ENCODE data around the gene RBFOX2. TPM values are rescaled to one million over a fixed set of nuclear protein-coding genes. Genes with fewer than 3 reads are reported as not detected.

The RBFOX2 gene
- total and polyA plus RNA-seq, 2 experiments from 2014 or later = 299 to 339 TPM

DNA sequence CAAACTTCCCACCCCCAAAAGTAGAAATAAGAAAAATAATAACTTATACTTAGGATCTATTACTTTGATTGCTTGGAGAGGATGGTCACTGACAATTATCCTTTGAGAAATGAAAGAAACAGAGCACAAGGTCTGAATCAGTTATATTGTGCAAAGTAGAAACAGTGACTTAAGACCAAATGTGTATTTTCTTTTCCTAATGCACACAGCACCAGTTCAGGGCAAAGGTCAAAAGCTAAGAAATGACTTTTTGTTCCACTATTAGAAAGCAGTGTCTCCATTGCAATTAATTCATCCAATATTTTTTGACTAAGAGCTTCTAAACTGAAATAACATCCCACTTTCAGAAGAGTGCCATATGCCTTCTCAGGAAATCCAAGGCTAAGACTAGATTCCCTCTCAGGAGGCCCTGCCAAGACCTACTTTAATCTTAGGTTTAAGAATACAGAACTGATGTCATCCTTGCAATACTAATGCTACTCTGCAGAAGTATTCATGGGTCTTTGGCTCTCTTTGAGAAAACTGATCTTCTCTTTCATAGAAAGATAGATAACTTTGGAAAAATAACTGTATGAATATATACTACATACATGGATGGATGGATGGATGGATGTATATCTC lies 164.0 kb downstream of the RBFOX2 start:
- Histone ChIP-seq H3K27me3 (no peaks in the 10 kb centered on the region), H3K9me3 (ENCODE audit: low read depth) (no peaks in the 10 kb centered on the region), H3K4me3 (no peak overlapping the region), H3K27ac (no peak overlapping the region), H3K4me1 (ENCODE audit: low read depth) (peaks cover 40% of the 10 kb centered on the region), H3K36me3 (no peaks in the 10 kb centered on the region)
- TF ChIP-seq, protein P1, sequence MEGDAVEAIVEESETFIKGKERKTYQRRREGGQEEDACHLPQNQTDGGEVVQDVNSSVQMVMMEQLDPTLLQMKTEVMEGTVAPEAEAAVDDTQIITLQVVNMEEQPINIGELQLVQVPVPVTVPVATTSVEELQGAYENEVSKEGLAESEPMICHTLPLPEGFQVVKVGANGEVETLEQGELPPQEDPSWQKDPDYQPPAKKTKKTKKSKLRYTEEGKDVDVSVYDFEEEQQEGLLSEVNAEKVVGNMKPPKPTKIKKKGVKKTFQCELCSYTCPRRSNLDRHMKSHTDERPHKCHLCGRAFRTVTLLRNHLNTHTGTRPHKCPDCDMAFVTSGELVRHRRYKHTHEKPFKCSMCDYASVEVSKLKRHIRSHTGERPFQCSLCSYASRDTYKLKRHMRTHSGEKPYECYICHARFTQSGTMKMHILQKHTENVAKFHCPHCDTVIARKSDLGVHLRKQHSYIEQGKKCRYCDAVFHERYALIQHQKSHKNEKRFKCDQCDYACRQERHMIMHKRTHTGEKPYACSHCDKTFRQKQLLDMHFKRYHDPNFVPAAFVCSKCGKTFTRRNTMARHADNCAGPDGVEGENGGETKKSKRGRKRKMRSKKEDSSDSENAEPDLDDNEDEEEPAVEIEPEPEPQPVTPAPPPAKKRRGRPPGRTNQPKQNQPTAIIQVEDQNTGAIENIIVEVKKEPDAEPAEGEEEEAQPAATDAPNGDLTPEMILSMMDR (IDR thresholded peaks at IDR 0.05; ENCODE audit: low read depth, low read length) = no peak
- no peak for DNase-seq (ENCODE audit: low read depth in 1 of 2, low spot score in 1 of 2)

DNA sequence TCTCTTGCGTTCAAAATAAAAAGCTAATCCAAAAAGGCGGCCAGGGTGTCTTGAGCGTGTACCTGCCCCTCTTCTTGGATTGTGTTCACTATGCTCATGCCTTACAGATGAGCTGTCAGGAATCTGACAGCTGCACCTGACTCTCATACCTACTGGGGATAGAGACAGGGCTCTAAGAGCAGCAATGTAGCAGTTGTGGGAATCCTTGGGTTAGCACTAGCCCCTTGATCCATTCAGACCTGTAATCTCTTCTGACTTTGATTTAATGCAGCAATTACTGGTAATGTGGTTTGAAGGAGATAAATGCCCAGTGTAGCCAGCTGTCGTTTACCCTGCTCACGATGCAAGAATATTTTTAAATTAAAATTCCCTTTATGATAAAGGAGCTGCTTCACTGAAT lies 165.2 kb downstream of the RBFOX2 start:
- Histone ChIP-seq H3K9me3 (ENCODE audit: low read depth) (no peaks in the 10 kb centered on the region), H3K36me3 (no peaks in the 10 kb centered on the region), H3K27ac (peak overlapping the region; percentile 20), H3K4me3 (no peak overlapping the region), H3K27me3 (no peaks in the 10 kb centered on the region), H3K4me1 (ENCODE audit: low read depth) (peaks cover 41% of the 10 kb centered on the region)
- DNase-seq (ENCODE audit: low read depth in 1 of 2, low spot score in 1 of 2) = no peak
- TF ChIP-seq, protein P1 (IDR thresholded peaks at IDR 0.05; ENCODE audit: low read depth, low read length) = no peak

DNA sequence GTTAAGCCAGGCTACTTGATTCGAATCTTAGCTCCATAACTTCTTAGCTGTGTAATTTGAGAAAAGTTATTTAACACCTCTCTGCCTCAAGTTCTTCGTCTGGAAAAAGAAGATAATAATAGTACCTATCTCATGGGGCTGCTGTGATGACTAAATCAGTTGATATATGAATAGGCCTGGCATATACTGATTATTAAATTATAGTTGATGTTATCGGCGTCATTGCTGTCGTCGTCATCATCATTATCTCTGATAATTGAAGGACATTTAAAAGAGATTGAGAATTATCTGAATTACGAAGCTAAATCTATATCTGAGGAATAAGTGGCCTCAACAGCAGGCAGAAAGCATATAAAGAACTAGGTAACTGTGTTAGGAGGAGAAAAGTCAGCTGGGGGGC lies 165.9 kb downstream of the RBFOX2 start:
- Histone ChIP-seq H3K9me3 (ENCODE audit: low read depth) (no peaks in the 10 kb centered on the region), H3K27me3 (no peaks in the 10 kb centered on the region), H3K27ac (peak overlapping the region; percentile 20), H3K36me3 (no peaks in the 10 kb centered on the region), H3K4me3 (no peak overlapping the region), H3K4me1 (ENCODE audit: low read depth) (peaks cover 48% of the 10 kb centered on the region)
- no peak for DNase-seq (ENCODE audit: low read depth in 1 of 2, low spot score in 1 of 2)
- TF ChIP-seq, protein P1 (IDR thresholded peaks at IDR 0.05; ENCODE audit: low read depth, low read length) = no peak

DNA sequence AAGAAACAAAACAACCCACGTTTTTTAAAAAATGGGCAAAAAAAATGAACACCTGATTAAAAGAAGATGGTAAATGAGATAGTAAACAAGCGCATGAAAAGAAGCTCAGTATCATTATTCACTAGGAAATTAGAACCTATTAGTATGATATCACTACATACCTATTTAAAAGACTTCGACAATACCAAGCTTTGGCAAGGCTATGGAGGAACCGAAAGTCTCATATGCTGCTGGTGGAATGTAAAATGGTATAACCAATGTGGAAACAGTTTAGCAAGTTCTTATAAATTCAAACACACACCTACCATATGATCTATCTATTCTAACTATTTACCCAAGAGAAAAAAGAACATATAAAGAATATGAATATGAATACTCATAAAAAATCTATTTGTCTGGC lies 167.2 kb downstream of the RBFOX2 start:
- H3K4me3 ChIP-seq = no peak overlapping the region
- H3K9me3 ChIP-seq (ENCODE audit: low read depth) = no peaks in the 10 kb centered on the region
- DNase-seq (ENCODE audit: low read depth in 1 of 2, low spot score in 1 of 2) = no peak
- peaks cover 50% of the 10 kb centered on the region for H3K4me1 ChIP-seq (ENCODE audit: low read depth)
- H3K27me3 ChIP-seq = no peaks in the 10 kb centered on the region
- TF ChIP-seq, protein P1 (IDR thresholded peaks at IDR 0.05; ENCODE audit: low read depth, low read length) = no peak
- H3K36me3 ChIP-seq = no peaks in the 10 kb centered on the region
- no peak overlapping the region for H3K27ac ChIP-seq

DNA sequence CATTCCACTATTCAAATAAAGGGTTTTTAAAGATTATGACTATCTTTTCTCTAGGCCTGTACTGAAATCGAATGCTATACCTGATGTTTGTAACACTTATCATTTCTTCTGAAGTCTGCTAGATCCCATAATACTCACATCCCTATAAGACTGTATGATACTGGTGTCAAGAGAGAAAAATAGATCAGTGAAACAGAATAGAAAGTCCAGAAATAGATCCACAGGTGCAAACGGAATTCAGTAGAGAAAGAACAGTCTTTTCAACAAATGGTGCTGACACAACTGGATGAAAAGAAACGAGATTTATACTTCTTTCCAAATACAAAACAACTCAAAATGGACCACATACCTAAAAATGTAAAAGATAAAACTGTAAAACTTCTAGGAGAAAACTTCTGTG lies 167.8 kb downstream of the RBFOX2 start:
- H3K27ac ChIP-seq = peak overlapping the region; percentile 22
- TF ChIP-seq, protein P1 (IDR thresholded peaks at IDR 0.05; ENCODE audit: low read depth, low read length) = no peak
- peaks cover 55% of the 10 kb centered on the region for H3K4me1 ChIP-seq (ENCODE audit: low read depth)
- no peaks in the 10 kb centered on the region for H3K36me3 ChIP-seq
- no peak for DNase-seq (ENCODE audit: low read depth in 1 of 2, low spot score in 1 of 2)
- H3K27me3 ChIP-seq = no peaks in the 10 kb centered on the region
- no peaks in the 10 kb centered on the region for H3K9me3 ChIP-seq (ENCODE audit: low read depth)
- no peak overlapping the region for H3K4me3 ChIP-seq

All from cardiac muscle cell (in vitro differentiated cells and primary cell).